HG02571 (cell line): ENCODE measurements around the gene SLC43A1.

Experiments
- ATAC-seq: cut with Tn5 transposase; IDR thresholded peaks from one replicate; pipeline ENCODE4 v1.9.1; 2021; ENCODE audit warnings: mild to moderate bottlenecking, moderate library complexity; ENCODE audit not compliant: unreplicated experiment

Gene SLC43A1

DNA sequence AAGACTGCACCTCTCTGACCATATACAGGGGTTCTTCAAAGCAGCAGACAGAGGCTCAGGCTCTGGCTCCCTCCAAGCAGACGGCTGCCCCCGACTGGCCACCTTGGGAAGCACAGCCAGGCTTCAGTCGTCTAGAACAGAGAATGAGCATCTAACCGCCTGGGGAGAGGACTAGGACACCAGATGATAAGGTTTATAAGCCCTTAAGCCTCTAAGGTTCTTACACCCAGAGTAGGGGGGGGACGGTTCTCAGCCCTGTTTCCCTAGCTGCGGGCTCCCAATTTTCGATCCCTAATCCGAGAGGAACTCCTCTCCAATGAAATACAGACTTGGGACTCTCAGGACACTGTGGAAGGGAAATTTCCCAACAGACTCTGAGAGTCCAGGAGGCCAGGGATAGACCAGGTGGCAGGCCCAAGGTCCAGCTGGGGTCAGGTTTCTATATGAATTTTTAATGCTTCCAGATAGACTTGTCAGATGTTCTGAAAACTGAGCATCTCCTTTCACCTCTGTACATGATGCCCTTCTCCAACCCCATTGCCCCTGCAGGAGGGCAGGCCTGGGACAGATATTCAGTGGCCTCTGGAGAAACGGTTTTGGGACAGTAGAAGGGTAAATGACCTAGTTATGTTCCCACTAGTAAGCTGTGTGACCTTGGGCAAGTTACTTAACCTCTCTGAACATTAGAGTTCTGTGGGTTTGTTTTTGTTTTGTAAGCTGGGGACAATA, 34.9 kb downstream of the SLC43A1 start:
- ATAC-seq: peak; percentile 29

DNA sequence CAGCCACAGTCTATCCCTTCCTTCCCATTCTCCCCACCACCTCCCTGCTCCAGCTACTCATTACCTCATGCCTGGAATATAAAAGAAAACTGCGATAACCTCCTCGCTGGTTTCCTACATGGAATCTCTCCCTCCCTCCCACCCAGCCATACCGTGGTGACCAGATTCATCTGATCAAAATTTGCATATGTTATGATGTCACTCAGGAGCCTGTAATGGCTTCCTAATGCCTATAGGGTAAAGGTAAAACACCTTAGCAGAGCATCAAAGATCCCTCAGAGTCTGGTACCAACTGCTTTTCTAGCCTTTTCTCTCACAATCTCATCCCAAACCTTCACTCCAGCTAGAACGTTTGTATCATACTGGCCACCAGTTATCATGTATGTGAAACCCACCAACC, 35.6 kb downstream of the SLC43A1 start:
- ATAC-seq: no peak

- no peak for ATAC-seq
These were observed 36.4 kb downstream of the SLC43A1 start for GRCh38 chr11:57479021-57479663.

- ATAC-seq: no peak
These were observed 37.9 kb downstream of the SLC43A1 start for GRCh38 chr11:57477507-57478189.

- ATAC-seq: peak; percentile 50
These were observed 38.6 kb downstream of the SLC43A1 start for GRCh38 chr11:57476757-57477506.

DNA sequence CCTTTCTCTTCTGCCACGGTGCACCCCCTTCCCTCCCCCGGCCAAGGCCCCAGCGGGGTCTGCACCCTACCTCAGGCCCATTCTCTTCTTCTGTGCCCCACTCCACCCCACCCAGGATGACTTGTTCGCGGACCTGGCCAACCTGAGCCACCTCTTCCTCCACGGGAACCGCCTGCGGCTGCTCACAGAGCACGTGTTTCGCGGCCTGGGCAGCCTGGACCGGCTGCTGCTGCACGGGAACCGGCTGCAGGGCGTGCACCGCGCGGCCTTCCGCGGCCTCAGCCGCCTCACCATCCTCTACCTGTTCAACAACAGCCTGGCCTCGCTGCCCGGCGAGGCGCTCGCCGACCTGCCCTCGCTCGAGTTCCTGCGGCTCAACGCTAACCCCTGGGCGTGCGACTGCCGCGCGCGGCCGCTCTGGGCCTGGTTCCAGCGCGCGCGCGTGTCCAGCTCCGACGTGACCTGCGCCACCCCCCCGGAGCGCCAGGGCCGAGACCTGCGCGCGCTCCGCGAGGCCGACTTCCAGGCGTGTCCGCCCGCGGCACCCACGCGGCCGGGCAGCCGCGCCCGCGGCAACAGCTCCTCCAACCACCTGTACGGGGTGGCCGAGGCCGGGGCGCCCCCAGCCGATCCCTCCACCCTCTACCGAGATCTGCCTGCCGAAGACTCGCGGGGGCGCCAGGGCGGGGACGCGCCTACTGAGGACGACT, 39.3 kb downstream of the SLC43A1 start:
- peak; percentile 40 for ATAC-seq

DNA sequence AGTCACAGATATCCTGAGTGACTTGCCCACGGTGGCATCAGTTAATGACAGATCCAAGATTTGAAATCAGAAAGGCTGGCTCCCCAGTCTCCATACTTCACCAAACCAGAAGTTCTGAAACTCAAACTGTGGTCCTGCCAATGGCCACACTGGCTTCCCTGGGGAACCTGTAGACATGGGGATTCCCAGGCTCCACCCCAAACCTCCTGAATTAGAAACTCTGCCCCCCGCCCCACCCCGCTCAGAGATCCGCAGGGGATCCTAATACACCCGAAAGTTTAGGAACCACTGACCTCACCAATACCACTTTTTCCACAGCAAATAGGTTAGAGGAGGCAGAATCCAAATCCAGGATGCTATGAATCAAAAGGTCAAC, 39.8 kb downstream of the SLC43A1 start:
- no peak for ATAC-seq

GRCh38 chr11:57475191-57475590, 40.3 kb downstream of the SLC43A1 start:
- no peak for ATAC-seq

DNA sequence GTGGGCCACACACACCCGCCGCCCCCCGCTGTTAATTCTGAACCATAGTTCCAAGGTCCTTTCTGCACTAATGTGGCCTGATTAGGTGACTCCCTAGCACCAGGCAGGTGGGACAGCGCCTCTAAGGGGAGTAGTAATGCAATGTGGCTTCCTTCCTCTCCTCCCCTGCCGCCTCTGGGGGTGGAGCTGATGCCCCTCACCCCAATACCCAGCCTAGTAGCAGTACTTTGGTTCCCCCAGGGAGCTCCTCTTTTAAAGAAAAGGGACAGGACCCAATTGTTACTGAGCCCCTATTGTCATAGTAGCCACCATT, 40.7 kb downstream of the SLC43A1 start:
- no peak for ATAC-seq

DNA sequence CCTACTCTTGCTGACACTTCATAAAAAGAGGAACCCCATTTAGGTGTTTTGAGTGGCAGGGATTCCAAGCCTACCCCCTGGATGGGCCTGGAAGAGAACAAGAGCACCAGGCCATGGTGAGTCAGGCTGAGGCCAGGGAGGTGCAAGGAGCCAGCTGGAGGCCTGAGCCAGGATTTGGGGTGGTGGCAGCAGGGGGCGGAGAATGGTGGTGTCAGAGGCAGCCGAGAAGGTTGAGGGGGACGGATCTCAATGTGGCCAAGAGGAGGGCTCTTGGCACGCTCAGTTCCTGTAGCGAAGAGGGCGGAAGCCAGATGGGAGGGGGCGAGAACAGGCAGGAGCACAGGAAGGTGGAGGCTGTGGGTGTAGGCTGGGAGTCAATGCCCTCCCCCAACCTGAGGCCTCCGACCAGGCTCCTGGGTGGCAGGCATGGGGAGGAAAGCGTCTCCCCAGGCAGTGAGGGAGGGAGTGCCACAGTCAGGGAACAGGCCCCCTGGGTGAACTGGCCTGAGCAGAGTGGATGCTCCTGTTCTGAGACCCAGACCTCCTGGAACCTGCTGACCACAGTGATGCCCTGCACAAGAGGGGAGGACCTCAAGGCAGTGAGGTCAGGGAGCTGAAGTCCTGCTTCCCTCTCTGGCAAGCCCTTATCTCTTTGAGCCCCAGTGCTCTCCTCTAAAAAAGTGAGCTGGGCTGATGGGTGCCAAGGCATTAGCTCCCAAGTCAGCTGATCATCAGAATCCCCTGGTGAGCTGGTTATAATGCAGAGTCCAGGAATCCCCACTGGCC, 41.3 kb downstream of the SLC43A1 start:
- ATAC-seq: no peak

DNA sequence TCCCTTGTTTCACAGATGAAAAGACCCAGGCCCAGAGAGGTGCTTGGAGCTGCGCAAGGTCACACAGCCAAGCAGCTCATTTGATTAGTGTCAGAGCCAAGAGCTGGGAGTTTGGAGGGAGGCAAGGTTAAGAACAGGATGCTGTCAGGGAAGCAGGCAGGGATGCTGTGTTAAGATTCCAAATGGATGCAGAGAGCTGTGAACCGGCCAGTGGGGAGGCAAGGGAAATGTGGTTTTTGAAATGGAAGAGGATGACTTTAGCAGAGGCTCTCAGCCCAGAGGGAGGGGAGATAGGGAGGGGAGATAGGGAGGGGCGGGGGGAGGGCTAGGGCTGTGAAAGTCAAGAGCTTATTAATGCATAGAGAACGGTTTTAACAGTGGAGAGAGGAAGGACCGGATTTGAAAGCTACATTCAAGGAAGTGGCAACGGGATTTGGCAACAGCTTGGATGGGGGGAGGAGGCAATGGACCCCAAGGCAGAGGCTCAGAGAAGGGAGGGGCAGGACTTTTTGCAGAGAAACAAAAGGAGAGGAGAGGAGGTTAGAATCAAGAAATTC, 42.1 kb downstream of the SLC43A1 start:
- ATAC-seq: no peak

DNA sequence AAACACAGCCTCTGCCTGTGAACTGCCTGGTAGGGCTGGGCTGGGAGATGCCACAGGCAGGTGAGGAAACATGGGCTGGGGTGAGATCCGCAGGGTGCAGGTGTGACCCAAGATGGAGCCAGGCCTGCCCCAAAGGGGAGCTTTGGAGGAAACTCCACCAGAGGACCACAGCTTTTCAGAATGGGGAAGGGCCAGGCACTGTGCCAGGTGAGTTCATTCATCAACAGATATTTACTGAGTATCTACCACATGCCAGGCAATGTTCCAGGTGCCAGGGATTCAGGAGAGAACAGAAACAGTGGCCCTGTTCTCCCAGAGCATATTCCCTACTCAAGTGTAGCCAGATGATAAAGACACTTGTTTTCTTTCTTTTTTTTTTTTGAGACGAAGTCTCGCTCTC, 44.0 kb downstream of the SLC43A1 start:
- ATAC-seq: no peak

DNA sequence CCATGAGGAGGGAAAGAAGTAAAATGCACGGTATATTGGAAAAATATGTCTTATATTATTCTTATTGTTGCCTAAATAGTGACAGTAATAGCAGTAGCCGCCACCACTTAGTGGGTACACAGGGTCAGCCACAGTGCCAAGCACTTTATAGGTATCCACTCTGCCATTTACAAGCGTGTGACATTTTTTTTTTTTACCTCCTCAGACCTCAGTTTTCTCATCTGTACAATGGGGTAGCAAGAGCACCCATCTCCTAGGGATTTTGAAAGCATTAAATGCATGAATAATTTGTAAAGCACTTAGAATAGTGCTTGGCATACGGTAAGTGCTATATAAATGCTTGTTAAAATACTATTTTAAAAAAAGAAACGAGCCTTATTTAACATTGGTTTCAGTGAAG, 46.2 kb downstream of the SLC43A1 start:
- ATAC-seq: no peak

GRCh38 chr11:57468276-57468675, 47.2 kb downstream of the SLC43A1 start:
- no peak for ATAC-seq

DNA sequence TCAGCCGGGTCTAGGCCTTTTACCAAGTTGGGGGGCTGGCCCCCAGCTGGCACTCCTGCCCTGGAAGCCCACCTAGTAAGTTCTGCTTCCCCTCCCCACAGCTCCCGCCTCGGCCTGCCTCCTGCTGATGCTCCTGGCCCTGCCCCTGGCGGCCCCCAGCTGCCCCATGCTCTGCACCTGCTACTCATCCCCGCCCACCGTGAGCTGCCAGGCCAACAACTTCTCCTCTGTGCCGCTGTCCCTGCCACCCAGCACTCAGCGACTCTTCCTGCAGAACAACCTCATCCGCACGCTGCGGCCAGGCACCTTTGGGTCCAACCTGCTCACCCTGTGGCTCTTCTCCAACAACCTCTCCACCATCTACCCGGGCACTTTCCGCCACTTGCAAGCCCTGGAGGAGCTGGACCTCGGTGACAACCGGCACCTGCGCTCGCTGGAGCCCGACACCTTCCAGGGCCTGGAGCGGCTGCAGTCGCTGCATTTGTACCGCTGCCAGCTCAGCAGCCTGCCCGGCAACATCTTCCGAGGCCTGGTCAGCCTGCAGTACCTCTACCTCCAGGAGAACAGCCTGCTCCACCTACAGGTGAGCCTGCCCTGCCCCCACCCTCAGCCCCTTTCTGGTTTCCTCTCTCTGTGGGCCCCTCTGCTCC, 47.9 kb downstream of the SLC43A1 start:
- ATAC-seq: no peak

GRCh38 chr11:57466680-57467079, 48.8 kb downstream of the SLC43A1 start:
- no peak for ATAC-seq

- no peak for ATAC-seq
These were observed 50.8 kb downstream of the SLC43A1 start for GRCh38 chr11:57464539-57465181.

DNA sequence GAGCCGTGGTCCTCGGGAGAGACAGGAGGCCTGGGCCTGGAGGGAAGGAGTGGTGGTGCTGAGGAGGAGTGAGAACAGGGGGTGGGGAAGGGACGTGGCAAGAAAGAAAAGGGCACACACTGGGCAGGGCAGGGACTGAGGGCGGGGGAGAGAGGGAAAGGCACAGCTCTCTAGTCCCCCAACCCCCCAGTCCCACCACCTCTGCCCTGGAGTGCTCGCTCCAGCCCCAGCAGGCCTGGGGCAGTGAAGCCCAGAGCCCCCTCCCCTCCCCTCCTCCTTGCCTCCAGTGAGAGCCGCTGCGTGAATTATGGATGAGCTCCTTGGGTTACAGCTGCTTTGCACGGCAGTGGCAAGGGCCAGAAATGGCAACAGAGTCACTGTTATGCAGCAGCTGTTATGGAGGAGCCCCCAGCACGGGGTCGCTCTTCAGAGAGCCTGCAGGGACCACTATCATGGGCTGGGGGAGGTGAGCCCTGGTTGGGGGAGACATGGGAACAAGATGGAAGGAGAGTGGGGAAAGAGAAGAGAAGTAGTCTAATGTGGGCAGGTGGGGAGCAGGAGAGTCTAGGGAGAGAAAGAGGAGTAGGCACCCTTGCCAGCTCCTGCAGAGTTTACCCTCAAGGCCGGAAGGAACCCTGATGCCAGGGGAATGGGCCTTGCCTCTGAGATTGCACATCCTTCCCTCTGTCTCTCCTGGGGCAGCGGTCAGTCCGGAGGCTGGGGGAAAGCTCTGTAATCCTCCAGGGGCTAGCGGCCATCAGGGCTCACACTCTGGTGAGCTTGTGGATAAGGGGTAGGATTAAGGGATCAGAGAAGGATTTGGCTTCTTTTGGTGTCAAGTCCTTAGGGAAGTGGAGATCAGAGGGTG, 51.6 kb downstream of the SLC43A1 start:
- ATAC-seq: no peak
